K562 (cell line): ENCODE measurements around the gene ZNF343. TPM values are rescaled to one million over a fixed set of nuclear protein-coding genes. Genes with fewer than 3 reads are reported as not detected.
A peak's percentile ranks its signal among the peaks of the same experiment; 100 is the strongest.

ENCODE experiments used
- ATAC-seq: fragments of 200-7000 bp; cut with Tn5 transposase; 3 replicates; pipeline ENCODE4 v1.9.1; 2020; ENCODE audit warnings: moderate library complexity
- BruUV-seq: library from RNA; stranded (reverse); fragments of 400-500 nt; replicated peaks from 2 replicates; lab custom pipeline; 2021; lab: Mats Ljungman, UMichigan
- CTCF ChIA-PET: fragments of 300-600 bp; formaldehyde crosslinking; extraction: SDS; loops from one replicate; lab custom pipeline; 2021; ENCODE audit warnings: low intra/inter-chr PET ratio; lab: Yijun Ruan, JAX
- POLR2A ChIA-PET: fragments of 300-600, 350-650 bp; sonication (Branson Sonifier 250); formaldehyde crosslinking; extraction: SDS; loops from one replicate; lab custom pipeline; 2021; ENCODE audit warnings: antibody characterized with exemption, inconsistent platforms; lab: Yijun Ruan, JAX
- DNase-seq, 4 experiments: peaks; one replicate each; pipeline versions ENCODE4 v3.0.0 to v3.0.0-alpha.2; 2011 to 2018; ENCODE audit warnings: low spot score in 3 of 4, mixed read lengths in 3 of 4; ENCODE audit errors: extremely low read depth in 1 of 4
- FAIRE-seq: peaks from 2 replicates; lab custom pipeline; 2011; peaks lifted over from hg19 to GRCh38; lab: Jason Lieb, UNC
- H2AFZ ChIP-seq: 2 replicates; pipeline ENCODE4 v1.6.0; 2011; ENCODE audit warnings: low read depth, low read length, control low read depth, inconsistent platforms
- H3K27ac ChIP-seq: fragments of 200-600 bp; 3 replicates; pipeline ENCODE4 v1.8.0; 2011; ENCODE audit warnings: low read depth, mild to moderate bottlenecking, control low read depth, inconsistent platforms, low read length, moderate library complexity, mixed read lengths; ENCODE audit errors: extremely low read depth
- H3K27me3 ChIP-seq, 2 experiments: fragments of 300-600 bp in 1 of 2; 2 replicates in 1 of 2; 3 replicates in 1 of 2; pipeline versions ENCODE4 v1.6.0 to v1.8.0; 2011; ENCODE audit warnings: inconsistent platforms in 2 of 2, low read length in 2 of 2, mild to moderate bottlenecking in 1 of 2, mixed read lengths in 1 of 2, moderate library complexity in 1 of 2; ENCODE audit not compliant: control insufficient read depth in 2 of 2, insufficient read depth in 2 of 2
- H3K36me3 ChIP-seq: fragments of 300-600 bp; 3 replicates; pipeline ENCODE4 v1.8.0; 2011; ENCODE audit warnings: mild to moderate bottlenecking, low read length, inconsistent platforms; ENCODE audit not compliant: control insufficient read depth, insufficient read depth
- H3K4me1 ChIP-seq, 2 experiments: fragments of 200-600 bp in 1 of 2; replicated peaks in 1 of 2; 2 replicates in 1 of 2; 3 replicates in 1 of 2; pipeline versions ENCODE4 v1.5.1 to v1.8.0; 2011; ENCODE audit warnings: inconsistent platforms in 2 of 2, low read length in 2 of 2, mild to moderate bottlenecking in 1 of 2, mixed read lengths in 1 of 2, moderate library complexity in 1 of 2; ENCODE audit not compliant: control insufficient read depth in 2 of 2, insufficient read depth in 2 of 2
- H3K4me2 ChIP-seq: 2 replicates; pipeline ENCODE4 v1.6.1; 2011; ENCODE audit warnings: low read length, control low read depth, inconsistent platforms, mixed read lengths; ENCODE audit not compliant: insufficient read depth
- H3K4me3 ChIP-seq: fragments of 200-600 bp; sonication (generic), shearing (Covaris generic); 2 replicates; pipeline ENCODE4 v1.5.1; 2016; ENCODE audit warnings: control low read depth, inconsistent platforms
- H3K79me2 ChIP-seq: fragments of 200-600 bp; 3 replicates; pipeline ENCODE4 v1.8.0; 2011; ENCODE audit warnings: low read length, inconsistent platforms; ENCODE audit not compliant: control insufficient read depth, insufficient read depth
- H3K9ac ChIP-seq, 2 experiments: 2 replicates each; pipeline versions ENCODE4 v1.6.0 to v1.6.1; 2011; ENCODE audit warnings: low read depth in 2 of 2, low read length in 2 of 2, control low read depth in 1 of 2, inconsistent platforms in 1 of 2, mild to moderate bottlenecking in 1 of 2, mixed read lengths in 1 of 2; ENCODE audit not compliant: insufficient read depth in 1 of 2
- H3K9me1 ChIP-seq: one replicate; pipeline ENCODE4 v1.6.0; 2011; ENCODE audit warnings: inconsistent platforms, mild to moderate bottlenecking, low read length, moderate library complexity; ENCODE audit not compliant: control insufficient read depth, insufficient read depth
- H3K9me3 ChIP-seq: replicated peaks from 2 replicates; pipeline ENCODE4 v1.5.1; 2011; ENCODE audit warnings: low read depth, low read length, inconsistent platforms; ENCODE audit not compliant: control insufficient read depth, insufficient read depth
- H4K20me1 ChIP-seq: replicated peaks from 2 replicates; pipeline ENCODE4 v1.6.1; 2011; ENCODE audit warnings: low read length, inconsistent platforms, mixed read lengths; ENCODE audit not compliant: control insufficient read depth, insufficient read depth
- DPF2 ChIP-seq: fragments of 450-650 bp; IDR thresholded peaks from 2 replicates; pipeline ENCODE4 v1.6.1; 2016
- FOS ChIP-seq: IDR thresholded peaks from 3 replicates; pipeline ENCODE4 v1.6.1; 2011; ENCODE audit not compliant: insufficient read length; ENCODE audit errors: extremely low read depth
- FOXK1 ChIP-seq: sonication (generic); formaldehyde crosslinking; IDR thresholded peaks from 2 replicates; pipeline ENCODE4 v1.8.0; 2022; ENCODE audit warnings: missing genetic modification reagents, mild to moderate bottlenecking, borderline replicate concordance
- GATA2 ChIP-seq: sonication (generic); formaldehyde crosslinking; IDR thresholded peaks from 2 replicates; pipeline ENCODE4 v1.4.0; 2020; ENCODE audit warnings: mild to moderate bottlenecking, missing genetic modification reagents
- HMG20A ChIP-seq: fragments of 450-650 bp; formaldehyde crosslinking; conservative IDR thresholded peaks from 2 replicates; pipeline ENCODE4 v1.4.0; 2020; ENCODE audit warnings: mild to moderate bottlenecking, mixed read lengths
- ILK ChIP-seq: fragments of 450-650 bp; IDR thresholded peaks from 2 replicates; pipeline ENCODE4 v1.6.1; 2016; ENCODE audit warnings: missing genetic modification characterization, low read depth, mild to moderate bottlenecking, missing compliant biosample characterization, moderate library complexity, borderline replicate concordance
- KAT2B ChIP-seq: IDR thresholded peaks from one replicate; pipeline ENCODE4 v1.6.1; 2012; ENCODE audit warnings: low read depth, mild to moderate bottlenecking, control low read depth, inconsistent platforms, low read length, moderate library complexity
- MIER1 ChIP-seq: fragments of 450-650 bp; IDR thresholded peaks from 2 replicates; pipeline ENCODE4 v1.6.1; 2016; ENCODE audit warnings: antibody characterized with exemption, mild to moderate bottlenecking, low read depth
- NFRKB ChIP-seq: fragments of 450-650 bp; IDR thresholded peaks from 2 replicates; pipeline ENCODE4 v1.6.1; 2016; ENCODE audit warnings: low read depth
- PRMT5 ChIP-seq: sonication (generic); formaldehyde crosslinking; IDR thresholded peaks from 2 replicates; pipeline ENCODE4 v1.5.0; 2020; ENCODE audit warnings: missing genetic modification reagents
- RHOXF2B ChIP-seq: fragments of 250-450 bp; sonication (Bioruptor Pico); conservative IDR thresholded peaks from 2 replicates; pipeline ENCODE4 v1.5.1; 2021
- TCF3 ChIP-seq: sonication (generic); formaldehyde crosslinking; IDR thresholded peaks from 2 replicates; pipeline ENCODE4 v1.4.0; 2020; ENCODE audit warnings: mild to moderate bottlenecking, missing genetic modification reagents
- YY1 ChIP-seq, 3 experiments: IDR thresholded peaks; 2 replicates each; pipeline ENCODE4 v1.6.1; 2011; ENCODE audit warnings: low read length in 2 of 3, mild to moderate bottlenecking in 2 of 3, moderate library complexity in 2 of 3, borderline replicate concordance in 1 of 3, control low read depth in 1 of 3, low read depth in 1 of 3; ENCODE audit not compliant: insufficient read depth in 3 of 3, insufficient replicate concordance in 2 of 3, control insufficient read depth in 1 of 3, insufficient read length in 1 of 3; ENCODE audit errors: extremely low read depth in 1 of 3
- ZNF253 ChIP-seq: fragments of 250-450 bp; sonication (Bioruptor Pico); conservative IDR thresholded peaks from 2 replicates; pipeline ENCODE4 v1.6.1; 2021; ENCODE audit warnings: mild to moderate bottlenecking
- WGBS: fragments of 100-300 bp; shearing (Covaris generic); methylation state at CpG from one replicate; pipeline ENCODE4 v1.1.6; 2016; ENCODE audit warnings: low coverage, mixed read lengths; ENCODE audit not compliant: insufficient coverage; ENCODE audit errors: missing lambda C conversion rate; 5-methylcytosine and 5-hydroxymethylcytosine counted together
- in situ Hi-C: fragments of 300-500 bp; cut with MboI; formaldehyde crosslinking; loops from 4 replicates; pipeline ENCODE4 v1.15.0; 2018; ENCODE audit warnings: inconsistent platforms, mixed read lengths
- intact Hi-C: fragments of 100-400 bp; cut with micrococcal nuclease; formaldehyde crosslinking; loops from 2 replicates; pipeline ENCODE4 v1.14.2; 2022
- polyA plus RNA-seq, 8 experiments: library from polyadenylated mRNA; depleted of rRNA in 4 of 8; stranded (reverse) in 5 of 8; unstranded in 3 of 8; fragments of >200 nt; fragmentation: Nextera tagmentation in 2 of 8; fragmentation: Illumina TruSeq in 1 of 8; extraction: Ambion mirVana in 2 of 8; extraction: Trizol in 1 of 8; gene quantifications; 2 replicates each; pipeline versions ENCODE4 v1.2.1 to v1.2.3, GENCODE V29; 2011 to 2014; ENCODE audit warnings: inconsistent platforms in 1 of 8, missing spikeins in 1 of 8
- total RNA-seq, 7 experiments: library from RNA; depleted of rRNA in 6 of 7; stranded (reverse); fragments of >200 nt in 6 of 7; fragmentation: Illumina TruSeq in 2 of 7; extraction: Trizol in 2 of 7; gene quantifications; 2 replicates each; pipeline versions ENCODE4 v1.2.1 to v1.2.3, GENCODE V29; 2011 to 2021; ENCODE audit warnings: low replicate concordance in 1 of 7
- TF ChIP-seq, protein P1 (sequence below): fragments of 450-650 bp; IDR thresholded peaks from 2 replicates; pipeline ENCODE4 v1.6.1; 2016

The ZNF343 gene
- total and polyA plus RNA-seq, 9 of the 15 experiments (the other 6 are each of a cell fraction or from before 2014, with no cell fraction given), result 1.4 to 9.8 (median 6.4) TPM

DNA sequence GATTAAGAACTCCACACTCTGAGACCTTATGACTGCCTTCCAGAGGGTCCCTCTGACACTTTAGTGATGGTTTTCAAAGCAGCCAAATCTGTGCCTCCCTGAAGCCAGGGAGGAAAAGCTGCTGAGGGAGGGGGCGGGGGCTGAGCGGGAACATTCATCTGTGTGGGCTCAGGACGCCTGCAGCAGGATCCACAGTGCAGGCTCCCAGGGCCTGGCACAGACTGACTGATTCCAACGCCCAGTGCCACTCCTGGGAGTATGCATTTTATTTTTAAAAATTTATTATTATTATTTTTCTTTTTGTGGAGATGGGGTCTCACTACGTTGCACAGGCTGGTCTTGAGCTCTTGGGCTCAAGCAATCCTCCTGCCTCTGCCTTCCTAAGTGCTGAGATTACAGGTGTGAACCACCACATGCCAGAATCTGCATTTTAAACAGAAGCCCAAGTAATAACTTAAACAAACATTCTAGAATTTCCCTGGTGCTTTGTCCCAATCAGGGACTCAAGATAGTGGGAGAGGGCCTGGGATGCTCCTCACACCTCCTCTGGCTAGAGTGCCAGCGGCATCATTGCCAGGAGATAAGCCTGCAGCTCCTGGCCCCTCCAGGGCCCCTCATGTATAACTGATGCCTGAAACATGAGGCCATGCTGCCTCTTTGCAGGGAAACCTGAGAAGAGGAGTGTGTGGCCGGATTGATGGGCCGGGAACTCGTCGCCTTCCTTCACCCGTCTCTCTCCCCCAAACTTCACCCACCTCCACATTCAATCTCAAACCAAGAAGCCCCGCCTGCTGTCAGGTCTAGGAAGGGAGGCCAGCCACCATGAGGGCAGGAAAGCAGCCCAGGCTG, 27.2 kb upstream of the ZNF343 start:
- Histone ChIP-seq H3K9ac (0 out of 4 replicates have a peak overlapping the region, but pooled peaks of 1 of the 2 experiments have one; percentile 26), H3K4me1 (peaks cover 0 to 10% of the 10 kb centered on the region in 2 experiments; a peak in 2 of 5 replicates), H3K36me3 (no peaks in the 10 kb centered on the region), H3K79me2 (no peaks in the 10 kb centered on the region), H2AFZ (no peak overlapping the region), H3K4me2 (no peak overlapping the region), H3K9me1 (no peaks in the 10 kb centered on the region), H3K27ac (no peak overlapping the region), H3K4me3 (no peak overlapping the region), H3K9me3 (no peaks in the 10 kb centered on the region), H3K27me3 (peaks cover 14 to 43% of the 10 kb centered on the region in 2 experiments; a peak in 4 of 5 replicates), H4K20me1 (no peaks in the 10 kb centered on the region)
- ATAC-seq (no peak), FAIRE-seq (no peak), DNase-seq (no peak)
- intact Hi-C loops (no loop called here), in situ Hi-C loops (no loop called here)
- 2% methylated on average over 8 of the region's 12 CpGs for WGBS
- no peak for TF ChIP-seq RHOXF2B
- no peak for TF ChIP-seq GATA2
- no peak for TF ChIP-seq NFRKB
- no peak for TF ChIP-seq YY1 (IDR thresholded peaks at IDR 0.05; ENCODE audit: borderline replicate concordance in 1 of 3, control insufficient read depth in 1 of 3, extremely low read depth in 1 of 3, insufficient read depth in 3 of 3, insufficient read length in 1 of 3, insufficient replicate concordance in 2 of 3, low read depth in 1 of 3, low read length in 2 of 3)
- no peak for TF ChIP-seq ILK (tag)
- no peak for TF ChIP-seq TCF3 (CRISPR knock-in tag)
- no peak for TF ChIP-seq ZNF253 (CRISPR knock-in tag)
- TF ChIP-seq KAT2B, result no peak
- TF ChIP-seq DPF2, result no peak
- no peak for TF ChIP-seq FOS
- TF ChIP-seq PRMT5 (CRISPR knock-in tag), result no peak
- TF ChIP-seq MIER1, result no peak
- TF ChIP-seq HMG20A (CRISPR knock-in tag), result no peak
- TF ChIP-seq, protein P1, sequence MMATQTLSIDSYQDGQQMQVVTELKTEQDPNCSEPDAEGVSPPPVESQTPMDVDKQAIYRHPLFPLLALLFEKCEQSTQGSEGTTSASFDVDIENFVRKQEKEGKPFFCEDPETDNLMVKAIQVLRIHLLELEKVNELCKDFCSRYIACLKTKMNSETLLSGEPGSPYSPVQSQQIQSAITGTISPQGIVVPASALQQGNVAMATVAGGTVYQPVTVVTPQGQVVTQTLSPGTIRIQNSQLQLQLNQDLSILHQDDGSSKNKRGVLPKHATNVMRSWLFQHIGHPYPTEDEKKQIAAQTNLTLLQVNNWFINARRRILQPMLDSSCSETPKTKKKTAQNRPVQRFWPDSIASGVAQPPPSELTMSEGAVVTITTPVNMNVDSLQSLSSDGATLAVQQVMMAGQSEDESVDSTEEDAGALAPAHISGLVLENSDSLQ, result no peak
- no peak for TF ChIP-seq FOXK1 (CRISPR knock-in tag)
- ChIA-PET POLR2A (no interaction called here), CTCF (no interaction called here)
- no TSS peak for BruUV-seq
